Tibial nerve (tissue), 4 donors: ENCODE results near the gene MFAP5.

Experiments
- EP300 ChIP-seq, 2 donors: sonication (generic); formaldehyde crosslinking; IDR thresholded peaks; one replicate each; pipeline ENCODE4 v1.6.1; 2017; ENCODE audit warnings: antibody characterized with exemption in 2 of 2, mild to moderate bottlenecking in 1 of 2
- POLR2A ChIP-seq, 2 donors: fragments of 450-650 bp; IDR thresholded peaks; one replicate each; pipeline ENCODE4 v1.6.1; 2017; ENCODE audit warnings: antibody characterized with exemption in 2 of 2, mild to moderate bottlenecking in 2 of 2, moderate library complexity in 2 of 2
- TF ChIP-seq, protein P1 (sequence below), 5 experiments: fragments of 200-600 bp in 3 of 5; fragments of 450-650 bp in 2 of 5; sonication (generic) in 3 of 5; IDR thresholded peaks; one replicate each; pipeline ENCODE4 v1.5.1; 2016 to 2019; ENCODE audit warnings: antibody characterized with exemption in 5 of 5, mild to moderate bottlenecking in 3 of 5, moderate library complexity in 2 of 5

DNA sequence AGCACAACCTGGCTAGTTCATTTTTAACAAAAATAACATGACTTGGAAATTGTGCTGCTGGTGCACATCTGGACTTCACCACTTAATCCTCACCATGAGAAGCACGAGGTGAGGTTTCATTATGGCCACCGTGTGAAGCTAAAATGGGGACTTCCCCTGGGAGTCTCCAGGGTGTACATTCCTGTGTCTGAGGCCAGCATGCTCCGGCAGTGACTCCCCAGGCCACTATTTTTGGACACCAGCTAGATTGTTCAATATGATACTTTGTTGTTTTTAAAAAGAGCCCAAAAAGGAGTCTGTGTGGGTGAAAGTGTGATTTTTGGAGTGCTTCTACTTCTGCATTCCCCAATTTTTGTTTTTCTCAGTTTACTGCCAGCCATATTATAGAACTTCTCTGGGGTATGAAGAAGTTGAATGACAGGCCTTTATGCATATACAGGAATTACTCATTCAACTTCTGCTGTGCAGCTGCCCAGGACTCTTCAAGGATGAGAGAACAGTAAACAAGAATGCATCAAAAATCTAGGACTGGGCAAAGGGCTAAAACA, 33.1 kb downstream of the MFAP5 start:
- TF ChIP-seq, protein P1, sequence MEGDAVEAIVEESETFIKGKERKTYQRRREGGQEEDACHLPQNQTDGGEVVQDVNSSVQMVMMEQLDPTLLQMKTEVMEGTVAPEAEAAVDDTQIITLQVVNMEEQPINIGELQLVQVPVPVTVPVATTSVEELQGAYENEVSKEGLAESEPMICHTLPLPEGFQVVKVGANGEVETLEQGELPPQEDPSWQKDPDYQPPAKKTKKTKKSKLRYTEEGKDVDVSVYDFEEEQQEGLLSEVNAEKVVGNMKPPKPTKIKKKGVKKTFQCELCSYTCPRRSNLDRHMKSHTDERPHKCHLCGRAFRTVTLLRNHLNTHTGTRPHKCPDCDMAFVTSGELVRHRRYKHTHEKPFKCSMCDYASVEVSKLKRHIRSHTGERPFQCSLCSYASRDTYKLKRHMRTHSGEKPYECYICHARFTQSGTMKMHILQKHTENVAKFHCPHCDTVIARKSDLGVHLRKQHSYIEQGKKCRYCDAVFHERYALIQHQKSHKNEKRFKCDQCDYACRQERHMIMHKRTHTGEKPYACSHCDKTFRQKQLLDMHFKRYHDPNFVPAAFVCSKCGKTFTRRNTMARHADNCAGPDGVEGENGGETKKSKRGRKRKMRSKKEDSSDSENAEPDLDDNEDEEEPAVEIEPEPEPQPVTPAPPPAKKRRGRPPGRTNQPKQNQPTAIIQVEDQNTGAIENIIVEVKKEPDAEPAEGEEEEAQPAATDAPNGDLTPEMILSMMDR (IDR thresholded peaks at IDR 0.05), result no peak
- TF ChIP-seq POLR2A (IDR thresholded peaks at IDR 0.05) (no peak), EP300 (IDR thresholded peaks at IDR 0.05) (no peak)
